Vagina (tissue), 2 donors: ENCODE measurements around the gene SLC28A1.

ENCODE experiments used
- POLR2AphosphoS5 ChIP-seq, 2 donors: sonication (generic); formaldehyde crosslinking; IDR thresholded peaks; one replicate each; pipeline ENCODE4 v1.9.0; 2017; ENCODE audit warnings: antibody characterized with exemption in 2 of 2, mild to moderate bottlenecking in 2 of 2, low read depth in 1 of 2; ENCODE audit not compliant: insufficient read depth in 1 of 2
- TF ChIP-seq, protein P1 (sequence below), 3 experiments: fragments of 450-650 bp in 2 of 3; fragments of 200-600 bp in 1 of 3; sonication (generic) in 1 of 3; IDR thresholded peaks; one replicate each; pipeline ENCODE4 v1.5.1; 2017 to 2019; ENCODE audit warnings: antibody characterized with exemption in 3 of 3, mild to moderate bottlenecking in 2 of 3, moderate library complexity in 2 of 3

DNA sequence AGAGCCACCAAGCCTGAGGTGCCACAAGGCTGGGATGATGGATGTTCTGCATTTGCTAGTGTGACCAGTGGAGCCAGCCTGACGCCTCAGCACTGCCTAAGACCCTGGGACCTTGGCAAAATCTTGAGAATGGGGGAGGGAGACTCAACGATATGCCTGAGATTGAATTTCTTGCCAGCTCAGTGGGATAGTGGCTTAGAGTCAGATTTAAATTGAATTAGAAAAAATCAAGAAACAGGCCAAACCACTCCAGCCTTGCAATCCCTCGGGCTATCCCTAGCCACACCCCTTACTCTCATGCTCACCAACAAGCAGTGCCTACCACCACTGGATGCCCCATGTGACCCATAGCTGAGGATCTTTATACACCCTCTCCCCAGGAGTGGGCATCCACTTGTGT is 78.5 kb downstream of the SLC28A1 start:
- TF ChIP-seq, protein P1, sequence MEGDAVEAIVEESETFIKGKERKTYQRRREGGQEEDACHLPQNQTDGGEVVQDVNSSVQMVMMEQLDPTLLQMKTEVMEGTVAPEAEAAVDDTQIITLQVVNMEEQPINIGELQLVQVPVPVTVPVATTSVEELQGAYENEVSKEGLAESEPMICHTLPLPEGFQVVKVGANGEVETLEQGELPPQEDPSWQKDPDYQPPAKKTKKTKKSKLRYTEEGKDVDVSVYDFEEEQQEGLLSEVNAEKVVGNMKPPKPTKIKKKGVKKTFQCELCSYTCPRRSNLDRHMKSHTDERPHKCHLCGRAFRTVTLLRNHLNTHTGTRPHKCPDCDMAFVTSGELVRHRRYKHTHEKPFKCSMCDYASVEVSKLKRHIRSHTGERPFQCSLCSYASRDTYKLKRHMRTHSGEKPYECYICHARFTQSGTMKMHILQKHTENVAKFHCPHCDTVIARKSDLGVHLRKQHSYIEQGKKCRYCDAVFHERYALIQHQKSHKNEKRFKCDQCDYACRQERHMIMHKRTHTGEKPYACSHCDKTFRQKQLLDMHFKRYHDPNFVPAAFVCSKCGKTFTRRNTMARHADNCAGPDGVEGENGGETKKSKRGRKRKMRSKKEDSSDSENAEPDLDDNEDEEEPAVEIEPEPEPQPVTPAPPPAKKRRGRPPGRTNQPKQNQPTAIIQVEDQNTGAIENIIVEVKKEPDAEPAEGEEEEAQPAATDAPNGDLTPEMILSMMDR (IDR thresholded peaks at IDR 0.05) = no peak
- TF ChIP-seq POLR2AphosphoS5 (IDR thresholded peaks at IDR 0.05; ENCODE audit: insufficient read depth in 1 of 2, low read depth in 1 of 2) = no peak
